GM12878 (cell line): ENCODE results near the gene KIAA0930. TPM values are rescaled to one million over a fixed set of nuclear protein-coding genes. Genes with fewer than 3 reads are reported as not detected.
A peak's percentile ranks its signal among the peaks of the same experiment; 100 is the strongest.

Source experiments
- CBFB ChIP-seq: IDR thresholded peaks from 2 replicates; pipeline ENCODE4 v1.6.1; 2016; ENCODE audit warnings: antibody characterized with exemption, low read depth
- CHD2 ChIP-seq: IDR thresholded peaks from 2 replicates; pipeline ENCODE4 v1.6.1; 2011; ENCODE audit warnings: low read depth, low read length, improper control_type of control experiment, borderline replicate concordance
- ESRRA ChIP-seq: IDR thresholded peaks from 2 replicates; pipeline ENCODE4 v1.6.1; 2012; ENCODE audit warnings: mild to moderate bottlenecking, low read length, improper control_type of control experiment
- GABPA ChIP-seq: IDR thresholded peaks from 2 replicates; pipeline ENCODE4 v1.6.1; 2014; ENCODE audit warnings: antibody characterized with exemption, low read depth, mild to moderate bottlenecking, inconsistent platforms
- MLLT1 ChIP-seq: fragments of 450-650 bp; IDR thresholded peaks from 2 replicates; pipeline ENCODE4 v1.6.1; 2016; ENCODE audit warnings: mild to moderate bottlenecking
- USF2 ChIP-seq: IDR thresholded peaks from 2 replicates; pipeline ENCODE4 v1.6.1; 2011; ENCODE audit warnings: low read depth, low read length, improper control_type of control experiment, borderline replicate concordance
- YY1 ChIP-seq: IDR thresholded peaks from 2 replicates; pipeline ENCODE4 v1.6.1; 2011; ENCODE audit warnings: low read depth, mild to moderate bottlenecking, low read length
- polyA plus RNA-seq, 11 experiments: library from polyadenylated mRNA; depleted of rRNA in 4 of 11; unstranded in 6 of 11; stranded (reverse) in 5 of 11; fragments of >200 nt; fragmentation: Nextera tagmentation in 4 of 11; fragmentation: Illumina TruSeq in 1 of 11; extraction: Ambion mirVana in 4 of 11; extraction: Trizol in 1 of 11; gene quantifications; 1 replicate in 1 of 11; 2 replicates in 10 of 11; pipeline versions ENCODE4 v1.2.1 to v1.2.3, GENCODE V29; 2011 to 2016; ENCODE audit warnings: inconsistent platforms in 2 of 11, missing spikeins in 2 of 11, low read depth in 1 of 11
- total RNA-seq, 4 experiments: library from RNA; depleted of rRNA in 3 of 4; stranded (reverse); fragments of >200 nt in 3 of 4; fragmentation: Illumina TruSeq in 1 of 4; extraction: Trizol in 1 of 4; gene quantifications; 2 replicates each; pipeline versions ENCODE4 v1.2.1 to v1.2.3, GENCODE V29; 2013 to 2021
- TF ChIP-seq, protein P1 (sequence below): IDR thresholded peaks from 2 replicates; pipeline ENCODE4 v1.6.1; 2011; ENCODE audit warnings: mild to moderate bottlenecking, low read depth, low read length, moderate library complexity; ENCODE audit not compliant: insufficient replicate concordance
- TF ChIP-seq, protein P2 (sequence below): fragments of 150-350 bp; IDR thresholded peaks from 2 replicates; pipeline ENCODE4 v1.6.1; 2014; ENCODE audit warnings: mild to moderate bottlenecking, low read depth, low read length
- TF ChIP-seq, protein P3 (sequence below): IDR thresholded peaks from 2 replicates; pipeline ENCODE4 v1.6.1; 2012; ENCODE audit warnings: improper control_type of control experiment, low read depth, low read length; ENCODE audit not compliant: insufficient replicate concordance
- TF ChIP-seq, protein P4 (sequence below): fragments of 450-650 bp; IDR thresholded peaks from 2 replicates; pipeline ENCODE4 v1.6.1; 2017; ENCODE audit warnings: mild to moderate bottlenecking
- TF ChIP-seq, protein P5 (sequence below): fragments of 450-650 bp; IDR thresholded peaks from 2 replicates; pipeline ENCODE4 v1.6.1; 2014; ENCODE audit warnings: mild to moderate bottlenecking

Gene KIAA0930
- total and polyA plus RNA-seq, 10 of the 15 experiments (the other 5 are each of a cell fraction or from before 2014, with no cell fraction given): 3.6 to 125 (median 46.3) TPM

DNA sequence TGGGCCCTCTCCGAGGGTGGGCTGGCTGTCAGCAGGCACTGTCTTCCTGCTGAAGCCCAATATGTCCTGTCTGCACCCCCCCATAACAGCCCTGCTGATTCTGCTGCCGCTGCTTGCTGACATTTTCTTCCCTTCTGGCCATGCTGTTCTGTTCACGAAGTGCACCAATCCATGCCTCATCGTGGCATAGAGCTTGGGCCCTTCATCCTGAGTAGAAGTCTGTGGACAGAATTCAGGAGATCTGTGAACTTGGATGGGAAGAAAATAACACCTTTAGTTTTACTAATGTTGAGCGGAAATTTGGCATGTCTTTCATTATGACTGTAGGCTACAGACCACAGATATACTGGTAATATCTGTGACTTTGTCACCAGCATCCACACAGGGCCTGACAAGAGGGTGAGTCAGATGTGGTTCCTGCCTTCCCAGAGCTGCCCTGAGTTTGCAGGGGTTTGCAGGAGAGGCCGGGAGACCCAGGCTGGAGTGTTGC, 14.1 kb upstream of the KIAA0930 start (continued):
- TF ChIP-seq, protein P1, sequence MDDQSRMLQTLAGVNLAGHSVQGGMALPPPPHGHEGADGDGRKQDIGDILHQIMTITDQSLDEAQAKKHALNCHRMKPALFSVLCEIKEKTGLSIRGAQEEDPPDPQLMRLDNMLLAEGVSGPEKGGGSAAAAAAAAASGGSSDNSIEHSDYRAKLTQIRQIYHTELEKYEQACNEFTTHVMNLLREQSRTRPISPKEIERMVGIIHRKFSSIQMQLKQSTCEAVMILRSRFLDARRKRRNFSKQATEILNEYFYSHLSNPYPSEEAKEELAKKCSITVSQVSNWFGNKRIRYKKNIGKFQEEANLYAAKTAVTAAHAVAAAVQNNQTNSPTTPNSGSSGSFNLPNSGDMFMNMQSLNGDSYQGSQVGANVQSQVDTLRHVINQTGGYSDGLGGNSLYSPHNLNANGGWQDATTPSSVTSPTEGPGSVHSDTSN: no peak
- TF ChIP-seq CHD2 (peak; percentile 20; the same call in 1 of the 2 replicates), CBFB (0 out of 2 replicates have a peak, but pooled peaks have one; percentile 25), GABPA (no peak), MLLT1 (no peak), USF2 (no peak), YY1 (peak; percentile 11; the same call in 1 of the 2 replicates), ESRRA (no peak)
- TF ChIP-seq, protein P2, sequence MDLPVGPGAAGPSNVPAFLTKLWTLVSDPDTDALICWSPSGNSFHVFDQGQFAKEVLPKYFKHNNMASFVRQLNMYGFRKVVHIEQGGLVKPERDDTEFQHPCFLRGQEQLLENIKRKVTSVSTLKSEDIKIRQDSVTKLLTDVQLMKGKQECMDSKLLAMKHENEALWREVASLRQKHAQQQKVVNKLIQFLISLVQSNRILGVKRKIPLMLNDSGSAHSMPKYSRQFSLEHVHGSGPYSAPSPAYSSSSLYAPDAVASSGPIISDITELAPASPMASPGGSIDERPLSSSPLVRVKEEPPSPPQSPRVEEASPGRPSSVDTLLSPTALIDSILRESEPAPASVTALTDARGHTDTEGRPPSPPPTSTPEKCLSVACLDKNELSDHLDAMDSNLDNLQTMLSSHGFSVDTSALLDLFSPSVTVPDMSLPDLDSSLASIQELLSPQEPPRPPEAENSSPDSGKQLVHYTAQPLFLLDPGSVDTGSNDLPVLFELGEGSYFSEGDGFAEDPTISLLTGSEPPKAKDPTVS: no peak
- TF ChIP-seq, protein P3, sequence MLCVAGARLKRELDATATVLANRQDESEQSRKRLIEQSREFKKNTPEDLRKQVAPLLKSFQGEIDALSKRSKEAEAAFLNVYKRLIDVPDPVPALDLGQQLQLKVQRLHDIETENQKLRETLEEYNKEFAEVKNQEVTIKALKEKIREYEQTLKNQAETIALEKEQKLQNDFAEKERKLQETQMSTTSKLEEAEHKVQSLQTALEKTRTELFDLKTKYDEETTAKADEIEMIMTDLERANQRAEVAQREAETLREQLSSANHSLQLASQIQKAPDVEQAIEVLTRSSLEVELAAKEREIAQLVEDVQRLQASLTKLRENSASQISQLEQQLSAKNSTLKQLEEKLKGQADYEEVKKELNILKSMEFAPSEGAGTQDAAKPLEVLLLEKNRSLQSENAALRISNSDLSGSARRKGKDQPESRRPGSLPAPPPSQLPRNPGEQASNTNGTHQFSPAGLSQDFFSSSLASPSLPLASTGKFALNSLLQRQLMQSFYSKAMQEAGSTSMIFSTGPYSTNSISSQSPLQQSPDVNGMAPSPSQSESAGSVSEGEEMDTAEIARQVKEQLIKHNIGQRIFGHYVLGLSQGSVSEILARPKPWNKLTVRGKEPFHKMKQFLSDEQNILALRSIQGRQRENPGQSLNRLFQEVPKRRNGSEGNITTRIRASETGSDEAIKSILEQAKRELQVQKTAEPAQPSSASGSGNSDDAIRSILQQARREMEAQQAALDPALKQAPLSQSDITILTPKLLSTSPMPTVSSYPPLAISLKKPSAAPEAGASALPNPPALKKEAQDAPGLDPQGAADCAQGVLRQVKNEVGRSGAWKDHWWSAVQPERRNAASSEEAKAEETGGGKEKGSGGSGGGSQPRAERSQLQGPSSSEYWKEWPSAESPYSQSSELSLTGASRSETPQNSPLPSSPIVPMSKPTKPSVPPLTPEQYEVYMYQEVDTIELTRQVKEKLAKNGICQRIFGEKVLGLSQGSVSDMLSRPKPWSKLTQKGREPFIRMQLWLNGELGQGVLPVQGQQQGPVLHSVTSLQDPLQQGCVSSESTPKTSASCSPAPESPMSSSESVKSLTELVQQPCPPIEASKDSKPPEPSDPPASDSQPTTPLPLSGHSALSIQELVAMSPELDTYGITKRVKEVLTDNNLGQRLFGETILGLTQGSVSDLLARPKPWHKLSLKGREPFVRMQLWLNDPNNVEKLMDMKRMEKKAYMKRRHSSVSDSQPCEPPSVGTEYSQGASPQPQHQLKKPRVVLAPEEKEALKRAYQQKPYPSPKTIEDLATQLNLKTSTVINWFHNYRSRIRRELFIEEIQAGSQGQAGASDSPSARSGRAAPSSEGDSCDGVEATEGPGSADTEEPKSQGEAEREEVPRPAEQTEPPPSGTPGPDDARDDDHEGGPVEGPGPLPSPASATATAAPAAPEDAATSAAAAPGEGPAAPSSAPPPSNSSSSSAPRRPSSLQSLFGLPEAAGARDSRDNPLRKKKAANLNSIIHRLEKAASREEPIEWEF: no peak
- TF ChIP-seq, protein P4, sequence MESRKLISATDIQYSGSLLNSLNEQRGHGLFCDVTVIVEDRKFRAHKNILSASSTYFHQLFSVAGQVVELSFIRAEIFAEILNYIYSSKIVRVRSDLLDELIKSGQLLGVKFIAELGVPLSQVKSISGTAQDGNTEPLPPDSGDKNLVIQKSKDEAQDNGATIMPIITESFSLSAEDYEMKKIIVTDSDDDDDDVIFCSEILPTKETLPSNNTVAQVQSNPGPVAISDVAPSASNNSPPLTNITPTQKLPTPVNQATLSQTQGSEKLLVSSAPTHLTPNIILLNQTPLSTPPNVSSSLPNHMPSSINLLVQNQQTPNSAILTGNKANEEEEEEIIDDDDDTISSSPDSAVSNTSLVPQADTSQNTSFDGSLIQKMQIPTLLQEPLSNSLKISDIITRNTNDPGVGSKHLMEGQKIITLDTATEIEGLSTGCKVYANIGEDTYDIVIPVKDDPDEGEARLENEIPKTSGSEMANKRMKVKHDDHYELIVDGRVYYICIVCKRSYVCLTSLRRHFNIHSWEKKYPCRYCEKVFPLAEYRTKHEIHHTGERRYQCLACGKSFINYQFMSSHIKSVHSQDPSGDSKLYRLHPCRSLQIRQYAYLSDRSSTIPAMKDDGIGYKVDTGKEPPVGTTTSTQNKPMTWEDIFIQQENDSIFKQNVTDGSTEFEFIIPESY: no peak
- TF ChIP-seq, protein P5, sequence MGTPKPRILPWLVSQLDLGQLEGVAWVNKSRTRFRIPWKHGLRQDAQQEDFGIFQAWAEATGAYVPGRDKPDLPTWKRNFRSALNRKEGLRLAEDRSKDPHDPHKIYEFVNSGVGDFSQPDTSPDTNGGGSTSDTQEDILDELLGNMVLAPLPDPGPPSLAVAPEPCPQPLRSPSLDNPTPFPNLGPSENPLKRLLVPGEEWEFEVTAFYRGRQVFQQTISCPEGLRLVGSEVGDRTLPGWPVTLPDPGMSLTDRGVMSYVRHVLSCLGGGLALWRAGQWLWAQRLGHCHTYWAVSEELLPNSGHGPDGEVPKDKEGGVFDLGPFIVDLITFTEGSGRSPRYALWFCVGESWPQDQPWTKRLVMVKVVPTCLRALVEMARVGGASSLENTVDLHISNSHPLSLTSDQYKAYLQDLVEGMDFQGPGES: no peak
